ENCODE results near the gene RALGPS1. TPM values are rescaled to one million over a fixed set of nuclear protein-coding genes. Genes with fewer than 3 reads are reported as not detected.

The RALGPS1 gene
- total and polyA plus RNA-seq, 2 donors (not counting 1 experiment from before 2014, with no cell fraction given): 2.0 to 5.9 TPM

DNA sequence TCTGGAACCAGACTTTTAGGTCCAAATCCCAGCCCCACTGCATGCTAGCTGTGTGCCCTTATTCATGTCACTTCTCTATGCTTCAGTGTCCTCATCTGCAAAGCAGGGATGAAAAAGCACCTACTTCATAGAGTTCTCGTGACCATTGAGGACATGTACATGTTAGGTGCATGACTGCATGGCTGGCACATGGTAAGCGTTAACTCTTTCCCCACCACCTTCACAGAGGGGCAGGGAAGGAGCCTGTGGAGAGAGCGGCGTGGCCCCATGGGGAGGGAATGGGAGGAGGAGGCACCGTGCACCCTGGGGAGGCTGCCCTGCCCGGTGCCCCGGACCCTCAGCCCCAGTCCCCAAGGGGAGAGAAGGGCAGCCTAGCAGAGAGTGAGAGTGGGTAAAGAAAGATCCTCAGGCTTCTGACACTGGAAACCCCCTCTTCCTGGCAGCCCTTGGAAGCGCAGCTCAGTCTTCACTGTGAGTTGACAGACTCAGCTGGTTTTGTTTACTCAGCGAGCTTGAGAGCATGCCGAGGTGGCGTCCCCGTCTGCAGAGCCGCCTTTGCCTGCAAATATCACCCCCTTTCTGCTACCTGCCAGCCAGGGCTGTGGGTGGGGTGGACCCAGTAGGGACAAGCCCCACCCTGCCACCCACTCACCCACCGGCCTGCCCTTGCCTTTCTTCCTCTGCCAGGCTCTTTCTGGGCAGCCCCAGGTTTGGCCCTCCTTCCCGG is 218.5 kb downstream of the RALGPS1 start:
- Histone ChIP-seq H3K9ac (ENCODE audit: insufficient read depth, low read length) (peak overlapping the region; percentile 39), H3K9me3 (ENCODE audit: control insufficient read depth, insufficient read depth, low read depth, low read length) (no peaks in the 10 kb centered on the region), H3K36me3 (ENCODE audit: control insufficient read depth, insufficient read depth, low read length) (no peaks in the 10 kb centered on the region), H3K4me1 (ENCODE audit: control insufficient read depth, extremely low read depth, insufficient read depth, low read length) (peaks cover 49% of the 10 kb centered on the region), H2AFZ (ENCODE audit: low read length) (no peak overlapping the region), H3K79me2 (ENCODE audit: control insufficient read depth, insufficient read depth, low read length) (no peaks in the 10 kb centered on the region), H3K27me3 (ENCODE audit: control insufficient read depth, insufficient read depth, low read length) (no peaks in the 10 kb centered on the region), H3K4me3 (replicated peaks in 1 of 4; ENCODE audit: control extremely low read depth in 1 of 4, insufficient read depth in 1 of 4, low read depth in 3 of 4, low read length in 4 of 4) (peak overlapping the region in 1 of 4 experiments; percentile 6), H3K4me2 (ENCODE audit: extremely low read depth, insufficient read depth, low read length) (peak overlapping the region; percentile 80), H3K27ac (ENCODE audit: insufficient read depth, low read length) (peak overlapping the region; percentile 96), H4K20me1 (ENCODE audit: control insufficient read depth, extremely low read depth, insufficient read depth, low read length) (no peaks in the 10 kb centered on the region)
- DNase-seq (ENCODE audit: low read depth in 2 of 2): peak; percentile 46 to 61
- TF ChIP-seq CTCF (conservative IDR thresholded peaks at IDR 0.05 in 1 of 2, IDR thresholded peaks at IDR 0.05 in 1 of 2; ENCODE audit: low read depth in 1 of 2, low read length in 2 of 2) (no peak), EZH2 (IDR thresholded peaks at IDR 0.05; ENCODE audit: low read length, missing control alignments) (no peak)

- Histone ChIP-seq H3K4me3 (replicated peaks in 1 of 4; ENCODE audit: control extremely low read depth in 1 of 4, insufficient read depth in 1 of 4, low read depth in 3 of 4, low read length in 4 of 4) (peak overlapping the region in 1 of 4 experiments; percentile 23), H3K27ac (ENCODE audit: insufficient read depth, low read length) (peak overlapping the region; percentile 96), H3K36me3 (ENCODE audit: control insufficient read depth, insufficient read depth, low read length) (no peaks in the 10 kb centered on the region), H3K27me3 (ENCODE audit: control insufficient read depth, insufficient read depth, low read length) (no peaks in the 10 kb centered on the region), H3K4me2 (ENCODE audit: extremely low read depth, insufficient read depth, low read length) (peak overlapping the region; percentile 80), H3K4me1 (ENCODE audit: control insufficient read depth, extremely low read depth, insufficient read depth, low read length) (peaks cover 46% of the 10 kb centered on the region), H4K20me1 (ENCODE audit: control insufficient read depth, extremely low read depth, insufficient read depth, low read length) (no peaks in the 10 kb centered on the region), H3K79me2 (ENCODE audit: control insufficient read depth, insufficient read depth, low read length) (no peaks in the 10 kb centered on the region), H3K9me3 (ENCODE audit: control insufficient read depth, insufficient read depth, low read depth, low read length) (no peaks in the 10 kb centered on the region), H3K9ac (ENCODE audit: insufficient read depth, low read length) (peak overlapping the region; percentile 39), H2AFZ (ENCODE audit: low read length) (no peak overlapping the region)
- peak; percentile 87 to 90 for DNase-seq (ENCODE audit: low read depth in 2 of 2)
- TF ChIP-seq CTCF (conservative IDR thresholded peaks at IDR 0.05 in 1 of 2, IDR thresholded peaks at IDR 0.05 in 1 of 2; ENCODE audit: low read depth in 1 of 2, low read length in 2 of 2) (no peak), EZH2 (IDR thresholded peaks at IDR 0.05; ENCODE audit: low read length, missing control alignments) (no peak)
Observed at GRCh38 chr9:127133739-127134167, 219.2 kb downstream of the RALGPS1 start.

DNA sequence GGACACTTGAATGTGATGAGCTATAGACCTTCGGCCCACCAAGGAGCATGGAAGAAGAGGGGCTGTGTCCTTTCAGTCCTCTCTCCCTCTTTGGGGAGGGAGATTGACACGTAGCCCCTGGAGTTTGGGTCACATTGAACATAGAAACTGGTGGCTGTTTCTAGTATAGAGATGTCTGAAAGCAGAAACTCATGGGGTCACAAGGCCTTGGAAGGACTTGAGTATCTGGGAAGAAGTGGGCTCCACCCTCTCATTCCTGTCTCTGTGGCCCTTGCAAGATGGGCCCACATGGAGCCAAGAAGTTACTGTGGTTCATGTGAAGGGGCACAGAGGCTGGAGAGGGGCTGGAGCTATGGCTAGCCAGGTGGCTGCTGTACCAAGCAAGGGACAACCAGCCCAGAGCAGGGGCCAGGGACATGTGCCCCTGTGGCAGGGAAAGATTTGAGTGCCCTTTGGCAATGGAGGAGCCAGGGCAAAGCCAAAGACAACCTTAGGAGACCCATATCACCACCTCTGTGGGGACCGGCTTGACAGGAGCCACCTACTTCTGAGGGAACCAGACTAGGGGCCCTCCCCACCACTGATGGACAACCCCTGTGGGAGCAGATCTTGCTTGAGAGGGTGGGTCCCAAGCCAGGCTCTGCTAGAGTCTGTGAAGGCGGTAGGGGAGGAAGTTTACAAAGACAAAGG is 220.6 kb downstream of the RALGPS1 start:
- no peak overlapping the region for H3K4me2 ChIP-seq (ENCODE audit: extremely low read depth, insufficient read depth, low read length)
- no peak for TF ChIP-seq EZH2 (IDR thresholded peaks at IDR 0.05; ENCODE audit: low read length, missing control alignments)
- no peak for TF ChIP-seq CTCF (conservative IDR thresholded peaks at IDR 0.05 in 1 of 2, IDR thresholded peaks at IDR 0.05 in 1 of 2; ENCODE audit: low read depth in 1 of 2, low read length in 2 of 2)
- DNase-seq (ENCODE audit: low read depth in 2 of 2): no peak
- no peaks in the 10 kb centered on the region for H3K27me3 ChIP-seq (ENCODE audit: control insufficient read depth, insufficient read depth, low read length)
- H2AFZ ChIP-seq (ENCODE audit: low read length): no peak overlapping the region
- peaks cover 40% of the 10 kb centered on the region for H3K4me1 ChIP-seq (ENCODE audit: control insufficient read depth, extremely low read depth, insufficient read depth, low read length)
- no peaks in the 10 kb centered on the region for H3K9me3 ChIP-seq (ENCODE audit: control insufficient read depth, insufficient read depth, low read depth, low read length)
- no peaks in the 10 kb centered on the region for H3K79me2 ChIP-seq (ENCODE audit: control insufficient read depth, insufficient read depth, low read length)
- peak overlapping the region; percentile 96 for H3K27ac ChIP-seq (ENCODE audit: insufficient read depth, low read length)
- H4K20me1 ChIP-seq (ENCODE audit: control insufficient read depth, extremely low read depth, insufficient read depth, low read length): no peaks in the 10 kb centered on the region
- H3K4me3 ChIP-seq (replicated peaks in 1 of 4; ENCODE audit: control extremely low read depth in 1 of 4, insufficient read depth in 1 of 4, low read depth in 3 of 4, low read length in 4 of 4): no peak overlapping the region
- H3K9ac ChIP-seq (ENCODE audit: insufficient read depth, low read length): no peak overlapping the region
- no peaks in the 10 kb centered on the region for H3K36me3 ChIP-seq (ENCODE audit: control insufficient read depth, insufficient read depth, low read length)

All from fibroblast of lung (primary cell).